HepG2 (cell line): ENCODE results near the gene CASP5. TPM values are rescaled to one million over a fixed set of nuclear protein-coding genes. Genes with fewer than 3 reads are reported as not detected.

Experiments
- CEBPG ChIP-seq: IDR thresholded peaks from 2 replicates; pipeline ENCODE4 v1.6.1; 2016
- DMAP1 ChIP-seq: IDR thresholded peaks from 2 replicates; pipeline ENCODE4 v1.6.1; 2016
- DR1 ChIP-seq: sonication (generic); formaldehyde crosslinking; IDR thresholded peaks from 2 replicates; pipeline ENCODE4 v1.8.0; 2021; ENCODE audit warnings: mild to moderate bottlenecking, missing genetic modification reagents, inconsistent platforms
- HMGXB3 ChIP-seq: sonication (generic); formaldehyde crosslinking; IDR thresholded peaks from 2 replicates; pipeline ENCODE4 v1.4.0; 2020; ENCODE audit warnings: missing genetic modification reagents, borderline replicate concordance
- KMT2B ChIP-seq: IDR thresholded peaks from 2 replicates; pipeline ENCODE4 v1.6.1; 2016; ENCODE audit warnings: missing genetic modification reagents, missing compliant biosample characterization
- LCORL ChIP-seq, 2 experiments: fragments of 450-650 bp in 1 of 2; sonication (generic) in 1 of 2; formaldehyde crosslinking in 1 of 2; IDR thresholded peaks; 2 replicates each; pipeline versions ENCODE4 v1.5.0 to v1.6.1; 2017 to 2020; ENCODE audit warnings: antibody characterized with exemption in 1 of 2, missing genetic modification reagents in 1 of 2
- ONECUT2 ChIP-seq: sonication (generic); formaldehyde crosslinking; IDR thresholded peaks from 2 replicates; pipeline ENCODE4 v1.4.0; 2020; ENCODE audit warnings: missing genetic modification reagents
- PRDM10 ChIP-seq: sonication (generic); formaldehyde crosslinking; IDR thresholded peaks from 2 replicates; pipeline ENCODE4 v1.4.0; 2020; ENCODE audit warnings: low read depth, missing genetic modification reagents
- RFX1 ChIP-seq: fragments of 450-650 bp; IDR thresholded peaks from 2 replicates; pipeline ENCODE4 v1.6.1; 2017
- SNAI1 ChIP-seq: sonication (generic); formaldehyde crosslinking; IDR thresholded peaks from 2 replicates; pipeline ENCODE4 v1.5.0; 2020; ENCODE audit warnings: mild to moderate bottlenecking, missing genetic modification reagents, borderline replicate concordance
- SNAPC4 ChIP-seq: sonication (generic); formaldehyde crosslinking; IDR thresholded peaks from 2 replicates; pipeline ENCODE4 v1.4.0; 2020; ENCODE audit warnings: mild to moderate bottlenecking, missing genetic modification reagents
- TEAD2 ChIP-seq: sonication (generic); formaldehyde crosslinking; IDR thresholded peaks from 2 replicates; pipeline ENCODE4 v1.9.0; 2021; ENCODE audit warnings: missing genetic modification reagents
- TGIF2 ChIP-seq: IDR thresholded peaks from 2 replicates; pipeline ENCODE4 v1.6.1; 2016; ENCODE audit warnings: control low read depth, missing compliant biosample characterization
- TOE1 ChIP-seq: sonication (generic); formaldehyde crosslinking; IDR thresholded peaks from 2 replicates; pipeline ENCODE4 v1.4.0; 2020; ENCODE audit warnings: mild to moderate bottlenecking, missing genetic modification reagents
- U2AF1 ChIP-seq: fragments of 200-400 bp; formaldehyde crosslinking; optimal IDR thresholded peaks from 2 replicates; pipeline ENCODE3; 2017; ENCODE audit warnings: mild to moderate bottlenecking, low read depth, low read length
- ZBTB20 ChIP-seq: sonication (generic); formaldehyde crosslinking; IDR thresholded peaks from 2 replicates; pipeline ENCODE4 v1.8.1; 2023; ENCODE audit warnings: missing genetic modification reagents, low read depth, mild to moderate bottlenecking, borderline replicate concordance
- ZBTB8A ChIP-seq: sonication (generic); formaldehyde crosslinking; IDR thresholded peaks from 2 replicates; pipeline ENCODE4 v1.4.0; 2020; ENCODE audit warnings: mild to moderate bottlenecking, low read depth, missing genetic modification reagents, borderline replicate concordance
- ZNF274 ChIP-seq: sonication (generic); formaldehyde crosslinking; IDR thresholded peaks from 2 replicates; pipeline ENCODE4 v1.5.1; 2020; ENCODE audit warnings: mild to moderate bottlenecking, missing genetic modification reagents
- ZNF296 ChIP-seq: sonication (generic); formaldehyde crosslinking; conservative IDR thresholded peaks from 2 replicates; pipeline ENCODE4 v1.5.0; 2020; ENCODE audit warnings: mild to moderate bottlenecking, missing genetic modification reagents
- polyA plus RNA-seq, 8 experiments: library from polyadenylated mRNA; depleted of rRNA in 3 of 8; stranded (reverse) in 7 of 8; unstranded in 1 of 8; fragments of >200 nt; fragmentation: Illumina TruSeq in 4 of 8; extraction: Trizol in 4 of 8; gene quantifications; 2 replicates each; pipeline versions ENCODE4 v1.2.1 to v1.2.3, GENCODE V29; 2011 to 2016; ENCODE audit warnings: low read depth in 4 of 8, missing spikeins in 1 of 8, mixed read lengths in 1 of 8; ENCODE audit not compliant: insufficient read depth in 1 of 8
- total RNA-seq, 5 experiments: library from RNA; depleted of rRNA; stranded (reverse); fragments of >200 nt; fragmentation: Illumina TruSeq; extraction: Trizol; gene quantifications; 2 replicates each; pipeline ENCODE4 v1.2.3, GENCODE V29; 2016; ENCODE audit warnings: low read depth in 1 of 5

The CASP5 gene
- total and polyA plus RNA-seq, 2 of the 13 experiments (the other 11 are each of a cell fraction or from before 2014, with no cell fraction given) = not detected

DNA sequence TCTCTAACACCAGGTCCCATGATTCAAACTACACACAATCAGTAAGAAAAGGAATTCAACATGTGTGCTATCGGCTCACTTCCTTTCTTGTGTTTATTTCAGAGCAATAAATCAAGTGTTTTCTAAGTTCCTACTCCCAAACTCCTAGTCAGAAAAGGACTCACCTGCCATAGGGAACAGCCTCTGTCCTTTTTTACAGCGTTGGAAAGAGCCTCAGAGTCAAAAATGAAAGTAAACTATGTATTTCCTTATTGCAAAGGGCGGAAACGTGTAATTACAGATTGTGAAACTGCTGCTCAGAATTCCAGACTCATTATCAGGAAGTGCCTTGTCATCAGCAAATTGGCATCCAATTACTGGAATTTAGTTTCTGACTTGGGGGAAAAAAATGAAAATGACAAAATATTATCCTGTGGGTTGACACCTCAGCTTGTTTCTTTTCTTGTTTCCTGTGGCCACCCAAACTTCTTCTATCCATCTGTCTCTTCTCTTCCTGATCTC lies 54.6 kb downstream of the CASP5 start, which contains the start of gene CASP4 (continued):
- TF ChIP-seq ZBTB8A (CRISPR knock-in tag) = no peak
- TF ChIP-seq TEAD2 (CRISPR knock-in tag) = no peak
- TF ChIP-seq ONECUT2 = no peak
- TF ChIP-seq ZNF274 = no peak
- TF ChIP-seq LCORL (IDR thresholded peaks at IDR 0.05) = no peak
- no peak; the same call in 1 of the 2 replicates for TF ChIP-seq LCORL (CRISPR knock-in tag; IDR thresholded peaks at IDR 0.05)
- no peak for TF ChIP-seq SNAI1 (CRISPR knock-in tag)
- no peak for TF ChIP-seq U2AF1
- peak; percentile 74 for TF ChIP-seq KMT2B (CRISPR knock-in tag)
- no peak for TF ChIP-seq RFX1
- TF ChIP-seq TGIF2 (CRISPR knock-in tag) = no peak
- 0 out of 2 replicates have a peak, but pooled peaks have one; percentile 47 for TF ChIP-seq HMGXB3 (CRISPR knock-in tag)
- TF ChIP-seq SNAPC4 (CRISPR knock-in tag) = no peak
- no peak for TF ChIP-seq ZBTB20 (CRISPR knock-in tag)
- TF ChIP-seq ZNF296 (CRISPR knock-in tag) = no peak
- no peak for TF ChIP-seq PRDM10 (CRISPR knock-in tag)
- peak; percentile 85 for TF ChIP-seq CEBPG (CRISPR knock-in tag)
- no peak for TF ChIP-seq DR1
- no peak for TF ChIP-seq TOE1
- TF ChIP-seq DMAP1 (CRISPR knock-in tag) = peak; percentile 26; the same call in 1 of the 2 replicates
